Midbrain (tissue), 1 donor: Measurements from ENCODE around the gene DSTN.
A peak's percentile ranks its signal among the peaks of the same experiment; 100 is the strongest.

Experiments used
- DNase-seq: peaks from one replicate; lab custom pipeline; 2025; lab: John Stamatoyannopoulos, UW

The DSTN gene

GRCh38 chr20:17612287-17612991 is 42.6 kb downstream of the DSTN start:
- DNase-seq: no peak

- no peak for DNase-seq
Measured at GRCh38 chr20:17612992-17613327, 43.1 kb downstream of the DSTN start.

DNA sequence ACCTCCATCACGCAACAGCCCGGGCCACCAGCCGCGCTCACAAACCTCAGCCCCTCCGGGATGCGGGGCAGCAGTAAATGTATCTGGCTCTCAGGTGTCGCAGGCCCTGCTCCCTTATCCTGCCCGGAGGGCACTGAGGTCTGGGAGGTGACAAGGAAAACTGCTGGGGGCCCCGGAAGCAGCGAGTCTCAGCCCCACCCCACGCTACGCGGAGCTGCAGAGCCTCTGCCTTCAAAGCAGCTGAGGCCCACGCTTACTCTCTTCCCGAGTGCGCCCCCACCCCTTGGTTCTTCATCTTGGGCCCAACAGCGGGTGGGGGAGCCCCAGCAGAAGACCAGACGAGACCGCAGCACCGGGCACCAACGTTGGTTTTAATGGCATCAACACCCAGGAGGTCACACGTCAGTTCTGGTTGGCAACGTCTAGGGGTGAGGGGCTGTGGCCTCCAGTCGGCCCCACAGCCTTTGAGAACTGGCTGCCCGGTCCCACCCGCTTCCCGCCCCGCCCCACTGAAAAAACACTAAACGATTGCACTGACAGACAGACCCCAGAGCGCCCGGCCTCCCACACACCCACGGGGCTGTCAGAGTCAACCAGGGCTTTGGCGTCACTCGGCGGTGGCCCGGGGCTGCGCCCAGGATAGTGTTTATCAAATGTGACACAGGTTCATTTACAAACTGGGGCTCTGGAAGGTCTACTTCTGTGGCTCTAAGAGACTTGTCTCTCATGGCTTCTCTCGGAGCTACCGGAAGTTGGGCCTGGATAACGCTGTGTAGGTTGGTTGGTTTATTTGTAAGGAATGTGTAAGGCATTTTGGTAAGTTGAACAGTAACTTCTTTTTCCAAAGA is 43.7 kb downstream of the DSTN start:
- DNase-seq: no peak

GRCh38 chr20:17614176-17614811 is 44.4 kb downstream of the DSTN start:
- DNase-seq: no peak

DNA sequence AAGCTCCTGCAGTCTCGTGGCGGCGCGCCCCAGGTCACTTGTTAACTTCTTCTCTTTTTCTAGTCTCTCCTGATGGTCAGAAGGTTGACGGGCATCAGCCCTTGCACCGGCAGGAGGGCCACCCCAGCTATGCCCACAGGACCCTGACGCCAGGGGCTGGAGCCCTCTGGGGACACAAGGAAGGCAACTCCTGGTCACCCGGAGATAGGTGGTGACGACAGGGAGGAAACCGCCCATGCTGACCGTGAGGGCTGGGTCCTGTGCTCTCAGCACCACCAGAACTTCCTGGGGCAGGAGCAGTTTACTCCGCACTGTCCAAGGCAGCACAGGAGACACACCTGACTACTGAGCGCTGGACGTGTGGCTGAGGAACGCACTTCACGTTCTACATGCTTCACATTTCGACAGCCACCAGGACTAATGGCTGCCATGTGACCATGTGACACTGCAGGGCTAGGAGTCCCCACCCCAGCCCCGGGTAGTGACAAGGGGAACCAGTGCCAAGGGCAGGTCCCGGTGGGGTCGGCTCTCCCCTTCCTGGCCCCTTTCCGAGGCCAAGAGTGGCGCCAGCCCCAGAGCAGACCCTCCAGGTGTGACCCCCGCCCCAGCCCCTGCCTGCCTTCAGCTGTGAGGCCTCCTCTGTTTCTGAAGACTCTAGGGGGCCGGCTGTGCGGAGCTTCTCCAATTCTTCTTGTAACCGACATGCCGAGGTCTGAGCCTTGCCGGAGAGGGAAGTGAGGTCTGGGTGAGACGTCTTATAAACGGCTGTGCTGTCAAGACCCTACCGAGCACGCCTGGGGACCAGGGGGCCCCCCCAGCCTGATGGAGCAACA is 45.2 kb downstream of the DSTN start:
- no peak for DNase-seq

DNA sequence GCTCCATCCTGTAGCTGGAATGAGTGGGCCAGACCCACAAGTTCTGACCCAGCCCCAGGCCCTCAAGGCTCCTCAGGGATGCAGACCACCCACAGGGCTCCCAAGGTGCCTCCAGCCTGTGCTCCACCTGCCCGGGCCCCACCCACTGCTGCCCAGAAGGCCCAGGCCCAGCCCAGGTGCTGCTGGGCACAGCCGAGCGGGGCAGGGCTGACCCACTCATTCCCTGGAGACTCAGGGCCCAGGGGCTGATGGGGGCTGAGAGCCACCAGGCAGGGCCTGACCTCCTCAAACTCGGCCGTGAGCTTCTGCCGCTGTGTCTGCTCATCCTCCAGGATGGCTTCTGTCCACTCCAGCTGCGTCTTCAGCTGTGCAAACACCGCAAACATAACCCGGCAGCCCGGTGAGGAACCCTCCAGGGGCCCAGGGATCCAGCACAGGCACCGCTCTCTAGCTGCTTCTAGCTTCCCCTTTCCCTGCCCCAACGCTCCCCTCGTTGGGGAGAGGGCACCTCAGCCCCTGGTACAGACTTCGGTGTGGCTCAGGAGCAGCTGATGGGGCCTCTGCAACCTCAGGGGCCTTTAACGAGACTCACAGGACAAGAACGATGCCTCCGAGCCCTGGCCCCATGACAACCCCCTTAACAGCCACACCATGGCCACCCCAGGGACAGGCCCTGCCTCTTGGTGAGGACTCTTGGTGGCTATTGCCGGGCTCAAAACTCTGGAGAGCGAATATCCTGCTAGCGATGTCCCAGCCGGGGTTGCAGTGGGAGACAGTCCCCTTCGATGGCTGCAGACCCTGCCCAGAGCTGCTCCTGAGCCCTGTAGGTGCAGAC is 46.0 kb downstream of the DSTN start:
- DNase-seq: no peak

DNA sequence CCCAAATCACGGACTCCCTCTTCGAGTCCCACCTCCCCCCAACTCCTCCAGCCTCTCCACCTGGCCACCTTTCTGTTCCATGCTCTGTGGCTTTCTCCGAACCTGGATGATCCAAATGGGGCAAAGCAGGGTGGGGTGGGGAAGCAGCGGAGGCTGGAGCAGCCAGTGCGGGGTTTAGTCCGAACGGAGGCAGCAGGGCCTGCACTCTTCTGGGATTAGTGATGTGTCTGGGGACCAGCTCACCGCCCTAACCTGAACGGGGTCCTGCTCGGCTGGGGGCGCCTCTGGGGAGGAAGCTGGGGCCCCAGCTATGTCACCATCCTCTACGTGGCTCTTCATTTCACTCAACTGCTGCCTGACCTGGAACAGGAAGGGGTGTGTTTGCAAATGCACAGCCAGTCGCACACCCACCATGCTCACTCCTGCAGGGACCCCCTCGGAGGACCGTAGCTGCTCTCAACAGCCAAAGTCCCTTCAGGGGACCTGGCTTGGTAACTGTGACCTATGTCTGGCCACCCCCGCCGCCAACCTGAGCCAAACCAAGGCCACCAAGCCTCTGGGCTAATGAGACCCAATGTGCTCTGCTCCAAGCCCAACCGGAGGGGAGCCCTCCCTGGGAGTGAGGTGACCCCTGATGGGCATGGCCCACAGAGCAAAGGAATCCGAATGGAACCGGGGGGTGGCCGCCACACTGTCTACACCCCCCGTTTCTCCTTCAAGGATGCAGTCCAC is 46.8 kb downstream of the DSTN start:
- DNase-seq: no peak

DNA sequence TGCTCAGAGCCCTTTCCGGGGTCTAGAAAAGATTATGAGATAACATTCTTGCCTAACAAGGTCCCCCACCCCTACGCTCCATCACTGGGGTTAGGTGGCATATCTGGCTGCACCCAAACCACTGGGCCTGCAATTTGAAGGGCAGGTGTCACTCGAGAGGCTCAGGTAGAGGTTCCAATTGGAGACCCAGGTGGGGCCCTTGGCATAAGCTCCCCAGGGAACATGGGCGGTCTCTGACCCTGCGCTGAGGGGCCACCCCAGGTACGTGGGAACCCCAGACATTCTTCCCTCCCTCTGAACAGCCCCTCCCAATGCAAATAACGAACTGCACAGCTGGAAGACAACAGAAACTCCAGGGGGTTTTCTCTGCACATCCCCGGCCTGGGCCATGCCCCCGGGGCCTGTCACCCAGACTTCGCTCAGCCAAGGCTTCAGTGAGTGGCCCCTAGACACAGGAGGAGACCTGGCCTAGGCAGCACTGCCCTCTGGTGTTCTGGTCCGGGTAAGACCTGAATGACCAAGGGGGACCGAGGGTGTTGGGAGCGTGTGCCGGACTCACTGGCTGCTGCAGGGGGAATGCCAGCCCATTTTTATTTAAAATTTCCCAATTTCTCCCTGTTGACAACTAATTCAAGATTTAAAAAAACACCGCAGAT is 47.5 kb downstream of the DSTN start:
- peak; percentile 60 for DNase-seq

DNA sequence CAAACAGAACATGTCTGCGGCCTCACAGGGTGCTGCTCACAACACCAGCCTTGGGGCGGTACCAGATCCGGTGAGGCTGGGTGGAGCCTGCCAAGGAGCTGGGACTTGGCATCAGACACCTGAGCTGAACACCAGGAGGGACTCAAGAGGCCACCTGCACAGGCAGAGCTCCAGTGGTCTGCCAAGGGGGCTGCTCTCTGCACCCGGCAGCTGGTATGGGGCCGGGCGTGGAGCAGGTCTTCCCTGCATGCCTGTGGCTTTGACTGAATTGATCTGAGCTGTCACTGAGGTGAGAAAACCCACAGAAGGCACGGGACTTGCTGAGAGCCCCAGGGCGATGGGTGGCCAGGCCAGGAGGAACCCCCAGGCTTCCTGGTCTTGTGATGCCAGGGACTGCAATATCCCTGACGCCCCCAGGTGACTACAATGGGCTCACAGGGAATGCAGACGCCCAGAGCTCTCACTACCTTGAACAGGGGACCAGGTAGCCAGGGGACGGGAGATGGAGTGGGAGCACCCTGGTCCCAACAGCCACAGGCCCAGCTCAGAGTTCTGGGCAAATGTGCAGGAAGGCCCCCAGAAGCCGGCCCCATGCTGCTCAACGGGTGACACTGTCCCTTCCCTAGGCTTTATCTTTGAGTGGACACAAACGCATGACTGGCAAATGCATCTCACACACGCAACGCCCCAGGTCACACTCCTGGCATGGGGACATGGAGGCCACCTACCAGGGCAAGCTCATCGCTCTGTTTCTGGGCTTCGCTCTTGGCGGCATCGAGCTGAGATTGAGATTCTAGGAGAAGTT is 48.2 kb downstream of the DSTN start:
- DNase-seq: no peak

DNA sequence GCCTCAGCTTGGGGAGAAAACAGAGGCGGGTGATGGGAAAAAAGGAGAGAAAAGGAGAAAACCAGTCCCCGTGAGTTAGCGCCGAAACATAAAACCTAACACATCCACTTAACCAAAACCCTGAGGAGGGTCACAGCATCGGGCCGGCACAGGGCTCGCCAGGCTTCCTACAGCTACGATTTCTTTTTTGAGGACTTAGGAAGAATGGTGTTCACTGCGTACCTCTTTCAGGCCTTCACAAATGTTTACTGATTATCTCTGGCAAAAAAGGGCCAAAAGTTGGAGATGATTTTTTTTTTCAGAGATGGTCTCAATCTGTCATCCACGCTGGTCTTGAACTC is 48.8 kb downstream of the DSTN start:
- DNase-seq: no peak

DNA sequence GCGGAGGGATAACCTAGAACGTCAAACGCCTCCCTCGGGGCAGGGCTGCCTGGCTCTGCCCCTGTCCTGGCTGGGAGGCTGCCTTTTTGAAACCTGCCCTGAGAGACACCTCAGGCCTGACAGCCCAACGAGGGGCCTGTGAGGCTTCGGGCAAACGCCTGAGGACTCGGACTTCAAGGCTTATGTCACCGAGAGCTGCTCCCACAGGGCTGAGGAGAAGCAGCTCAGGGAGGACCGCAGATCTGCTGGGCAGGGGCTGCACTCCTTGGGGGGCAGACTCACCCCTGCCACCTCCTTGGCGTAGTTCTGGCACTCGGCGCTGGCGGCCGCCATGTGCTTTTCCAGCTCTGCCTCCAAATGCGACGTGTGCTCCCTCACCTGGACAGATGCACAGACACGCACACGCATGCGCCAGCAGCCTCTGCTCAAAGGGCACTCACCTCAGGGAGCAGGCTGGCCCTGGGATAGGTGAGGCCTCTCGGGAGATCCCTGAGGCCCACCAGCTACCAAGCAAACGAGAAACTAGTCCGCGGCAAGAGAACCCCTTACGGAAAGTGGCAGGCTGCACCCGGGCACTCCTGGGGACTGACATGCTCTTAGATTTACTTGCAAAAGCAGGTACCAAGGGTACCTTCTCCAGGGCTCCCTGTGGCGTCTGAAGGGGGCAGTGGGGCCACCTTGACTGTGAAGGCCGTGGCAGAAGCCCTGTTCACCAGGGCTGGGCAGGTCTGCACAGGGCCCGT is 49.6 kb downstream of the DSTN start:
- no peak for DNase-seq

GRCh38 chr20:17620371-17621228 is 50.7 kb downstream of the DSTN start:
- no peak for DNase-seq

- DNase-seq: no peak
Measured at GRCh38 chr20:17621229-17621968, 51.5 kb downstream of the DSTN start.

- DNase-seq: no peak
Measured at GRCh38 chr20:17622086-17622850, 52.4 kb downstream of the DSTN start.

GRCh38 chr20:17622851-17623508 is 53.1 kb downstream of the DSTN start:
- no peak for DNase-seq

GRCh38 chr20:17624070-17624469 is 54.2 kb downstream of the DSTN start:
- no peak for DNase-seq
